ENCODE measurements around the gene PKD1.

Gene PKD1

GRCh38 chr16:2078096-2078495, 57.6 kb downstream of the PKD1 start:
- TF ChIP-seq SIN3A (IDR thresholded peaks at IDR 0.05; ENCODE audit: borderline replicate concordance, insufficient read depth, low read length) (no peak), REST (IDR thresholded peaks at IDR 0.05; ENCODE audit: insufficient read depth in 1 of 2, low read depth in 2 of 2, low read length in 2 of 2) (no peak), TAF1 (IDR thresholded peaks at IDR 0.05; ENCODE audit: borderline replicate concordance, insufficient read depth, low read length) (no peak), POLR2AphosphoS5 (IDR thresholded peaks at IDR 0.05; ENCODE audit: low read depth, low read length) (no peak), FOXP2 (optimal IDR thresholded peaks at IDR 0.05; ENCODE audit: borderline replicate concordance, extremely low read depth, extremely low read length, insufficient read depth) (no peak)

- TF ChIP-seq POLR2AphosphoS5 (IDR thresholded peaks at IDR 0.05; ENCODE audit: low read depth, low read length) (no peak), FOXP2 (optimal IDR thresholded peaks at IDR 0.05; ENCODE audit: borderline replicate concordance, extremely low read depth, extremely low read length, insufficient read depth) (no peak), SIN3A (IDR thresholded peaks at IDR 0.05; ENCODE audit: borderline replicate concordance, insufficient read depth, low read length) (no peak), REST (IDR thresholded peaks at IDR 0.05; ENCODE audit: insufficient read depth in 1 of 2, low read depth in 2 of 2, low read length in 2 of 2) (no peak), TAF1 (IDR thresholded peaks at IDR 0.05; ENCODE audit: borderline replicate concordance, insufficient read depth, low read length) (no peak)
Measured at GRCh38 chr16:2077696-2078095, 58.0 kb downstream of the PKD1 start.

GRCh38 chr16:2077016-2077415, 58.7 kb downstream of the PKD1 start:
- TF ChIP-seq TAF1 (IDR thresholded peaks at IDR 0.05; ENCODE audit: borderline replicate concordance, insufficient read depth, low read length) (no peak), SIN3A (IDR thresholded peaks at IDR 0.05; ENCODE audit: borderline replicate concordance, insufficient read depth, low read length) (no peak), POLR2AphosphoS5 (IDR thresholded peaks at IDR 0.05; ENCODE audit: low read depth, low read length) (no peak), FOXP2 (optimal IDR thresholded peaks at IDR 0.05; ENCODE audit: borderline replicate concordance, extremely low read depth, extremely low read length, insufficient read depth) (no peak), REST (IDR thresholded peaks at IDR 0.05; ENCODE audit: insufficient read depth in 1 of 2, low read depth in 2 of 2, low read length in 2 of 2) (no peak)

GRCh38 chr16:2076072-2076865, 59.4 kb downstream of the PKD1 start:
- TF ChIP-seq TAF1 (IDR thresholded peaks at IDR 0.05; ENCODE audit: borderline replicate concordance, insufficient read depth, low read length) (no peak), REST (IDR thresholded peaks at IDR 0.05; ENCODE audit: insufficient read depth in 1 of 2, low read depth in 2 of 2, low read length in 2 of 2) (no peak), FOXP2 (optimal IDR thresholded peaks at IDR 0.05; ENCODE audit: borderline replicate concordance, extremely low read depth, extremely low read length, insufficient read depth) (no peak), SIN3A (IDR thresholded peaks at IDR 0.05; ENCODE audit: borderline replicate concordance, insufficient read depth, low read length) (no peak), POLR2AphosphoS5 (IDR thresholded peaks at IDR 0.05; ENCODE audit: low read depth, low read length) (no peak)

All from PFSK-1 (cell line).